HG03565 (cell line): ENCODE data around the gene TRMT112.

Experiments
- ATAC-seq: cut with Tn5 transposase; IDR thresholded peaks from one replicate; pipeline ENCODE4 v1.9.1; 2021; ENCODE audit warnings: mild to moderate bottlenecking, moderate library complexity; ENCODE audit not compliant: unreplicated experiment

TRMT112 gene

GRCh38 chr11:64281957-64282770, 35.2 kb downstream of the TRMT112 start:
- no peak for ATAC-seq

DNA sequence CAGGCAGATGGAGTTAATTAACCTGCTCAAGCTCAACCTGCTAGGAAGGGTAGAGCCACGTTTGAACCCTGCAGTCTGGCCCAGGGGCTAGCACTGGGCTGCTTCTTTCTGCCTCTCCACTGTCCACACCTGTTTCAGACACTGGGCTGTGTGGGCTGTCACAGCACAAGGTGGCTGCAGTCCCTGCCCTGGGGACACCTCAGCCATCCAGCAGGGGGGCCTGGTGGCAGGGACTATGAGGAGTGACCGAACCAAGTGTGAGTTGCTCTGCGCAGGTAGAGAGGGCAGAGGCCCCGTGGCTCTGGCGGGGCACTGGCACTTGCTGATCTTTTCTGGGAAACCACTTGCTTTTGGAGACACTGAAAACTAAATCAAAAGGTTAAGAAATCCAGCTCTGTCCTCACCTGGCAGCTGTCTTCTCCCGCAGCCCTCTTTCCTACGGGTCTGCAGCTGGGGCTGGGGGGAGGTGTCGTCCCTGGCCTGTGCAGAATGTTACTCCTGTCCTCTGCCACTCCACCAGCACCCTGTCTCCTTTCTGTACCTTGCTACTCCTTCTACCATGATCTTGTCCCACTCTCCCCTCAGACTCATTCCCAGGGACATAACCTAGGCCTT, 38.7 kb downstream of the TRMT112 start:
- ATAC-seq: no peak

DNA sequence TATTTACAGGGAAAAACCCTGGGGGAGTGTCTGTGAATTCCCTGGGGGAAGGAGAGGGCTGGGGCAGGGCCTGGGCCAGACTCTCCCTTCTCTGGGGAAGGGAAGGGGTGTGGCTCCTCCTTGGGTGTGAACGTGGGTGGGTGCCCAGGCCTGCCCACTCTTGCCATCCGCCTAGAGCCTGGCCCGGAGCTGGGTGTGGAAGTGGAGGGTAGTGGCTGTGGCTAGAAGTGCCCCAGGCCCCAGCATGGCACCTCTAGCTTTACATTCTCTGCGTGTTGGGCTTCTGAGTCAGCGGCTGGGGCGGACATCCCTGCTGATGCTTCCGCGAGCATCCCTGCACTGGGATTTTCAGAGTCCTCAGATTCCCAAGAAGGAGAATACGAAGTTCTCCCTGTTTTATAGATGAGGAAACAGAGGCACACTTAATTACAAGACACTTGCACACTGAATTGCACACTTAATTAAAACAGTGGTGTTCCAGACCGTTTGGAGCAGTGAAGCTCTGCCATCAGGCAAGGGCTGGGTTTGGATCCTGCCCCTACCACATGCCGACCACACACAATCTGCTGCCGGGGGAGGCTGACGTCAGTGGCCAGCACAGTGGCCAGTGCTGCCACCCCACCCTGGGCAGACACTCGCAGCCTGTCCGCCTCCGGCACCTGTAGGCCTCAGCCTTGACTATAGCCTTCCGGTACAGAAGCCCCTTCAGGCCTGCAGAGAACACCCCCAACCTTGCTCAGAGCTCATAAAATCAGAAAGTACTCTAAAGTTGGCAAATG, 40.5 kb downstream of the TRMT112 start:
- ATAC-seq: no peak

GRCh38 chr11:64275841-64276240, 41.5 kb downstream of the TRMT112 start:
- no peak for ATAC-seq

DNA sequence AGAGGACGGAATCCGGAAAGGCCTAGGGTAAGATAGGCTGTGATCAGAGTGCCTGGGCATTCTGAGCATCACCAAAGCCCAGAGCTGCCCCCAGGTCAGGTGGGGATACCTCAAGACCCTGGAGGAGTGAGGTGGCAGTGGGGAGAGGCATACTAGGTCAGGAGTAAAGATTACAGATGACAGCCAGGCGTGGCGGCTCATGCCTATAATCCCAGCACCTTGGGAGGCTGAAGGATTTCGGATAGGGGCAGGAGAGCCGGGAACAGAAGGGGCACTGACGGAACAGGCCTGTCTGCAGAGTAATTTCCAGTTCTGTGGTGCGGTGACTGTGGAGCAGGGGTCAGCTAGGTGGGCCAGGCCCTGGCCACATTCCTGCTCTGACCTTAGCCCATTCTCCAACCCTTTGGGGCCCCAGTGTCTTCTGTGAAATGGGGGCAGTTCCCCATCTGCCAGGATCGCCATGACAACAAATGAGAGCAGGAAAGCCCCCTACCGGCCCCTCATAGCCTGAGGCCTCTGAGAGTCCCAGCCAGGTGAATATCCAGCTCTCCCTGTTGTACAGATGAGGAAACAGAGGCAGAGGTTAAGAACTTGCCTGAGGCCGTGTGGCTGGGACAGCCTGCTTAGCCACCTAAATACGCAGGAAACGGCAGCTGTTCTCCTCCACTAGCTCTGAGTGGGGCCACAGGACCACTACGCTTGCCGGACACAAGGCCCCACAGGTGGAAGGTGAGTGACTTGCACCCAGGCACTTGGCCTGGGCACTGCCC, 42.1 kb downstream of the TRMT112 start:
- ATAC-seq: no peak

DNA sequence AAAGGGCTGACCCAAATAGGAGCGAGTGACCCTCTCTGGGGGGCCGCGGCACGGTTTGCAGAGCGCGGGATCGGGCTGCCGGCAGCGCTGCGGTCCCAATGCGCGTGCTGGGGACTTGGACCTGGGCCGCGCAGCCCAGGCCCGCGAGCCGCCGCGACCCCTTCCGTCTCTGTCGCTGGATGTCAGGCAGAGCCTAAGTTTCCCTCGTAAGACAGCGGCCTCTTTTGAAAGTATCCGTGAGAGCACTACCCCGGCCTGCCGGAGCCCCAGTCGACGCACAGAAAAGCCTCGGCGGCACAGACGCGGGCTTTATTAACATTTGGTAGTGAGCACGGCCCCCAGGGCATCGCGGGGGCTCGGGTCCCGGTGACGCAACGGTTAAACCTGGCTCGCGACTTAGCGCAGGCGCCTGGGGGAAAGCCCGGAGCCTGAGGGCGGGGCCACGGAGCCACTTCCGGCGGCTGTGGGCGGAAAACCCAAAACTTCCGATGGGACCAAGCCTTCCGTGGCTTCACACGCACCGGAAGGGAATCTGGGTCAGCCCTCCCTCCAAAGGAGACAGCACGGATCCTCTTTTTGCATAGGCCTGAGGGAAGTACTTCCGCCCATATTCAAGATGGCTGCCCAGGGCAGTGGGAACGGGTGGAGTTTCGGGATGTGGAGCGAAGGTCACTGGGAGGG, 47.7 kb downstream of the TRMT112 start:
- ATAC-seq: peak; percentile 46

GRCh38 chr11:64268893-64269539, 48.3 kb downstream of the TRMT112 start:
- ATAC-seq: peak; percentile 4

DNA sequence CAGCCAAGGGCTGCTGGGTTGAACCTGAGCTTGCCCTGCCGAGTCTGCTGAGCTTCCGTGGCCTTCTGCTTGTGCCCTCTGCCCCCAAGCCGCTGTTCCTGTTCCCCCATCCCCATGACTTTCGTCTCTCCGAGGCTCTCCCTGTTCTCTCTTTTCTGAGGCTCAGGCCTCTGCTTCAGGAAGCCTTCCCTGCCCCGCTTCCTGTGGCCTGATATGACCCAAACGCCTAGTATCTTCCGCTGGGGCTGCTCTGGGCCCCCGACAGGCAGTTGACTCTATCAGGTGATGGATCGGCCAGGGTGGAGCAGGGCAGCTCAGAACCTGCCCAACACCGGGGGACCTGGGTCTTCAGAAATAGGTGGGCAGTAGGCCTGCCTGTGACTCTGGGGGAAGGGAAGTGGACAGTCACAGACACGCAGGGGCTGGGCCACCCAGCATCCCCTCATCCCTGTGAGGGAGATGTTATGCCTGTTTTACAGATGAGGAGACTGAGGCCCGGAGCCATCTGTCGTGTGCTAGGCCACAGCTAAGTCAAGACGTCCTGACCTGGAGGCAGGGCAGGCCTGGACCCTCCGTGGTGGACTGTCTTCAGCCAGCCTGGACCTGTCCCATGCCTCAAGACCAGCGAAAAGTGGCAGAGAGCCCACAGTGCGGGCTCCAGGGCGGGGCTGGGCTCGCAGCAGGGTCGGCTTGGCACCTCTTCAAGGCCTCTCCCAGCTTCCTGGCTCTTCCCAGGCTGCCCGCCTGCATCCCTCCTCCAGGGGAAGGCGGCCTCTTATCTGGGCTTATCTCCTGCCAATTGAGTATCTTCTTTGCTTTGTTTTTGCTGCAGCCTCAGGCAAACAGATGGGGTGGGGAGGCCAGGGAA, 49.1 kb downstream of the TRMT112 start:
- ATAC-seq: no peak

GRCh38 chr11:64267207-64267945, 50.0 kb downstream of the TRMT112 start:
- no peak for ATAC-seq
